ENCODE results near the gene REPIN1. TPM values are rescaled to one million over a fixed set of nuclear protein-coding genes. Genes with fewer than 3 reads are reported as not detected.
A peak's percentile ranks its signal among the peaks of the same experiment; 100 is the strongest.
"Not testable (repeated sequence)": the region's sequence is repeated elsewhere in the genome, so short reads cannot be mapped to it uniquely, and the experiment has no call there.

The REPIN1 gene
- total RNA-seq, 1 donor from 2014 or later, result 127 TPM

DNA sequence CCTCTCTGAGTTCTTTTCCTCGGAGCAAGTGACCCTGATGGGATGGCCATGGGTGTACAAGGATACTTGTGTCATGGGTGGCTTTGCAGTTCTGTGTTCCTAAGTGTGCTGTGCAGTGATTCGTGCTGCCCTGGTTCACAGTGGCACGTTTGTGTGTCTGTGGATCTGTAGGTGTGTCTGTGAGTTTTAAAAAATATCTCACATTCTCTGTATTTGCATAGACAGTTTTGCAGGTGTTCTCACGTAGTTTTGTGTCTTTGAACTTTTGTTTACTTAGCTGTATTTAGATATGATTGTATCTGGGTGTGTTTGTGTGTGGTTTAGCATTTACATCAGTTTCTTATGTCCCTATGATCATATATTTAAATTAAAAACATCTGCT, 14.2 kb downstream of the REPIN1 start:
- TF ChIP-seq, protein P1, sequence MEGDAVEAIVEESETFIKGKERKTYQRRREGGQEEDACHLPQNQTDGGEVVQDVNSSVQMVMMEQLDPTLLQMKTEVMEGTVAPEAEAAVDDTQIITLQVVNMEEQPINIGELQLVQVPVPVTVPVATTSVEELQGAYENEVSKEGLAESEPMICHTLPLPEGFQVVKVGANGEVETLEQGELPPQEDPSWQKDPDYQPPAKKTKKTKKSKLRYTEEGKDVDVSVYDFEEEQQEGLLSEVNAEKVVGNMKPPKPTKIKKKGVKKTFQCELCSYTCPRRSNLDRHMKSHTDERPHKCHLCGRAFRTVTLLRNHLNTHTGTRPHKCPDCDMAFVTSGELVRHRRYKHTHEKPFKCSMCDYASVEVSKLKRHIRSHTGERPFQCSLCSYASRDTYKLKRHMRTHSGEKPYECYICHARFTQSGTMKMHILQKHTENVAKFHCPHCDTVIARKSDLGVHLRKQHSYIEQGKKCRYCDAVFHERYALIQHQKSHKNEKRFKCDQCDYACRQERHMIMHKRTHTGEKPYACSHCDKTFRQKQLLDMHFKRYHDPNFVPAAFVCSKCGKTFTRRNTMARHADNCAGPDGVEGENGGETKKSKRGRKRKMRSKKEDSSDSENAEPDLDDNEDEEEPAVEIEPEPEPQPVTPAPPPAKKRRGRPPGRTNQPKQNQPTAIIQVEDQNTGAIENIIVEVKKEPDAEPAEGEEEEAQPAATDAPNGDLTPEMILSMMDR (conservative IDR thresholded peaks at IDR 0.05; ENCODE audit: low read depth, low read length), result no peak
- no peak for DNase-seq (ENCODE audit: low read depth)
- H3K4me3 ChIP-seq (ENCODE audit: low read depth, low read length), result no peak overlapping the region

DNA sequence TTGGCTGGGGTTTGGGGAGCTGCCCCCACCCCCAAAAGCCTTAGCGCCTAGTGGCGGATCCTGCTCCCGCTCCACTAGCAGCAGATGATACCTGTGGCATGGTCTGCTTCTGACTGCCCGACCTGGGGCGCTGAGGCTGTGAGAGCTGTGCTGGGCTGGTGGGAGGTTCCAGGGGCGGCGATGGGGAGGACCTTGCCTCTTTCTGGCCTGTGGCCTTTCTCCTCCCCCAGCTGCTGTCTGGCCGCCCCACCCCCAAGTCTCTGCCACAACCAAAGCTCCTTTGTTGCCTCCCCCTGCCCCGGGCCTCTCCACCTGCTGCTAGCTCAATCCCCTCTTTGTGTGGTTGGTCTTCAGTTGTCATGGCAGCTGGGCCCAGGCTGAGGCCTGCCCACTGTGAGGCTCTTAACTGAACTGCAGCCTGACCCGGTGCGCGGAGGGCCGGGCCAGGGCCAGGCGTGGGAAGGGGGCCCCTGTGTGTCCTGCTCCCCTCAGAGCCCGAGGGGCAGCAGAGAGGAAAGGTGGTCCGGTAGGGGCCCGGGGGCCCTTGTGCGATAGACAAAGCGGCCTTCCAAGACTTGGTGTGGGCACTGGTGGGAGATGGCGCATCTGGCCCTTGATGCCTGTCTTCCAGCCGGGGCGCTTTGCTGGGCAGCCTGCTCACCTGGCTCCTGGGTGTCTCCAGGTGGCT, 15.2 kb downstream of the REPIN1 start:
- H3K4me3 ChIP-seq (ENCODE audit: low read depth, low read length), result no peak overlapping the region
- TF ChIP-seq, protein P1 (conservative IDR thresholded peaks at IDR 0.05; ENCODE audit: low read depth, low read length), result no peak
- no peak for DNase-seq (ENCODE audit: low read depth)

DNA sequence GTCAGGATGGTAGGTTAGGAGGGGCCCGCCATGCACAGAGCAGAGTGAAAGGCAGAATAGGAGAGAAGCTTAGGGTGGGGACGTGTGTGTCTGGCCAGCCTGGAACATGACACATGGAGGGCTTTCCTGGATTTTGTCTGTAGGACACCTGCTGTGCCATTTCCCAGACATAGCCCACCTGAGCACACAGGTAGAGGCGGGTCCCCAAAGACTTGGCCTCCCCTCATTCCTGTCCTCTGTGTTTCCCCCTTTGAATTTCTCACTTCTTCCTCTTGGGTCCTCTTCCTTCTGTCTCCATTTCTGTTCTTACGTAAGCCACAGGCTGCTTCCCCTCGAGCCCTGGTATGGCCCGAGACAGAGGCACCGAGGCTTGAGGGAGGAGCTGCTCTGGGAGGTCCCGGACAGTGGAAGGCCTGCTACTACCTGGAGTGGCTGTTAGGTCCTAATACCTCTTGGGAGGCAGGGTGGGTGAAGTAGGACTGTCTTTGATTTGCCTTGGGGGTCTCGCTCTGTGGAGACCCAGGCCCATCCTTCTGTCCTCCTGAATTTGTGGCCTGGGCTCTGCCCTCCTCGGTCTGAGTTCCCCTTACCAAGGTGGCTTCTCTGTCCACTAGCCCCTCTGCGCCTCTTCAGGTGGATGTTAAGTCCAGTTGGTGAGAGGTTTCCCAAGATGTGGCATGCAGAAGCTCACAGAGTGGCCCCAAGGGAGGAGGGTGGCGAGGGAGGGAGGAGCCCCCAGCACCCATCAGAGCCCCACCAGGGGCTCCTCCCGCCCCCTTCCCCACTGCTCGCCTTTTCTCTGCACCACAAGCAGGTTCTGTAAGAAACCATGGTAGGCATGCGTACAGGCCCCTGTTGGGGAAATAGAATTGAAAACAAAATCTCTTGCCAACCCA, 16.0 kb downstream of the REPIN1 start:
- TF ChIP-seq, protein P1 (conservative IDR thresholded peaks at IDR 0.05; ENCODE audit: low read depth, low read length), result no peak
- DNase-seq (ENCODE audit: low read depth), result no peak
- H3K4me3 ChIP-seq (ENCODE audit: low read depth, low read length), result no peak overlapping the region

DNA sequence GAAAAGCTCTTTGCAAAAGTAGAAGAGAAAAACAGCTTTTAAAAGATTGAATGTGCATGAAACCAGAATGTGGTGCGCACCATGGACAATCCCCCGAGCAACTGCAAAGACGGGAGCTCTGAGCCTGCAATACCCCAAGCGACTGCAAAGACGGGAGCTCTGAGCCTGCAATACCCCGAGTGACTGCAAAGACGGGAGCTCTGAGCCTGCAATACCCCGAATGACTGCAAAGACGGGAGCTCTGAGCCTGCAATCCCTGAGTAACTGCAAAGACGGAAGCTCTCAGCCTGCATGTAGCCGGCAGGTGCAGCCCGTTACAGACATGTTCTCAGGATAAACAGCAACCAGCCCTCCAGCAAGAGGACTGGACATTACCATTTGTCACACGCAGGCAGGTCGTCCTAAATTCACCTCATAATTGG, 16.7 kb downstream of the REPIN1 start:
- TF ChIP-seq, protein P1 (conservative IDR thresholded peaks at IDR 0.05; ENCODE audit: low read depth, low read length), result no peak
- no peak for DNase-seq (ENCODE audit: low read depth)
- H3K4me3 ChIP-seq (ENCODE audit: low read depth, low read length), result no peak overlapping the region

DNA sequence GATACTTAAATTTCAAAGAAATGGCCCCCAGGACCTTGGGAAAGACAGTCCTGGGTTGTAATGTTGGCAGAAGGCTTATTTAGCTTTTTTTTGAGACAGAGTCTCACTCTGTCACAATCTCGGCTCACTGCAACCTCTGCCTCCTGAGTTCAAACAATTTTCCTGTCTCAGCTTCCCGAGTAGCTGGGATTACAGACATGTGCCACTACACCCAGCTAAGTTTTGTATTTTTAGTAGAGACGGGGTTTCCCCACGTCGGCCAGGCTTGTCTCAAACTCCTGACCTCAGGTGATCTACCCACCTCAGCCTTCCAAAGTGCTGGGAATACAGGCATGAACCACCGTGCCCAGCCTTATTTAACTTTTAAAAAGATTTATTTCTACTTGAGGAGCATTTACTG, 17.3 kb downstream of the REPIN1 start:
- not testable (repeated sequence) for DNase-seq (ENCODE audit: low read depth); H3K4me3 ChIP-seq (ENCODE audit: low read depth, low read length)

DNA sequence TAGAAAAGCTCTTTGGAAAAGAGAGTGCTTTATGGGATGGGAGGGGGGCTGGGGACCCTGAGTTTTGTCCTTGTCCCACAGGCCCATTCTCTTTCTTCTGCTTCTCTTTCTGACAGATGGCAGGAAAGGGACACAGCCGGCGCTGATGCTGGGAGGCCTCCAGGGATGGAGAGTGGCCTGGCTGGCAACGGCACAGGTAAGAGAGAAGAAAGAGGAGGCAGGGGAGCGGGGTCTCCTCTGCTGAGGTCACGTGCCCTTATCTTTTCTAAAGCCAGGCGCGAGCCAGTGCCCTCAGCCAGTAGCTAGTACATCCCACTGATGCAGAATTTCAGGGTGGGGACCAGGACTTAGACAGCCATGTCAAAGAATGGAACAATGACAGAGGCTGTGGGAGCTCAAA, 19.7 kb downstream of the REPIN1 start:
- TF ChIP-seq, protein P1 (conservative IDR thresholded peaks at IDR 0.05; ENCODE audit: low read depth, low read length), result no peak
- DNase-seq (ENCODE audit: low read depth), result no peak
- no peak overlapping the region for H3K4me3 ChIP-seq (ENCODE audit: low read depth, low read length)

DNA sequence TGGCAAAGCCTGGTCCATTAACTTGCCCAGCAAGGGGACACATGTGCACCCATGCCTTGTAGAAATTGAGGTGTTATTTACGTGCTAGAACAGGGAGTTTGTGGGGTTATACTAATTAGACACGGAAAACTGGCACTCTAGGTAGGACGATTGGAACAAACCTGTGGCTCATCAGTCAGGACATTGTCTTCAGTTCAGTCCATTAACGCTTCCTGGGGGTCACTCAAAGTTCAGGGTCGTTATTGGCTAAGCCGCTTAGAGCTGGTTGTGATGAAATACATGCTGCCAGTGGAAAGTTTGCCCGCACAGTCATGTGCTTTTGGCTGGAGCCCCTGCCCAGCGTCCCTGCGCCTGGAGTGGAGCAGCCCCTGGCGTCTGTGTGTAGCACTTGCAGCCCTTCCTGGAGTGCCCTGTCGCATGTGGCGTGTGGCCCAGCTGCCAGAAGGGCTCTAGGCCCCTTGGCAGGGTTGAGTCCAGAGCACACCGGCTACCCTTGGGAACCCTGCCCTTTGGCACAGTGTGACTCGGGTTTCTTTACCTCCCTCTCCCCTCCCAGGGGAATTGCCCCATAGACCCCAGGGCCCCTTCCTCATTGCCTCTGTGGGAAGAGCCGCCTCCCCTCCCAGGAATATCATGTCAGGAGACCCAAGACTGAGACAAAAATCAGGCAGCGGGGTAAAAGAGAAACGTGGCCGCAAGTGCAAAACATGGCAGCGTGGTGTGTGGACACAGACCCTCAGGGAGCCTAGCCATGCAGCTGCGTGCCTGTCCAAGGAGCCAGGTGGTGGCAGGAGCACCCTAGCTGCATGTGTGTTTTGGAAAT, 20.3 kb downstream of the REPIN1 start:
- H3K4me3 ChIP-seq (ENCODE audit: low read depth, low read length), result no peak overlapping the region
- no peak for DNase-seq (ENCODE audit: low read depth)
- TF ChIP-seq, protein P1 (conservative IDR thresholded peaks at IDR 0.05; ENCODE audit: low read depth, low read length), result peak; percentile 69
